Gastroesophageal sphincter (tissue), 3 donors: Measurements from ENCODE around the gene SLC66A2.

Source experiments
- EP300 ChIP-seq: sonication (generic); formaldehyde crosslinking; IDR thresholded peaks from one replicate; pipeline ENCODE4 v1.6.1; 2017; ENCODE audit warnings: antibody characterized with exemption, mild to moderate bottlenecking
- POLR2A ChIP-seq, 2 donors: fragments of 450-650 bp; IDR thresholded peaks; one replicate each; pipeline ENCODE4 v1.6.1; 2017; ENCODE audit warnings: antibody characterized with exemption in 2 of 2, mild to moderate bottlenecking in 2 of 2, moderate library complexity in 1 of 2
- TF ChIP-seq, protein P1 (sequence below), 4 experiments: fragments of 200-600 bp in 2 of 4; fragments of 450-650 bp in 2 of 4; sonication (generic) in 1 of 4; IDR thresholded peaks; one replicate each; pipeline ENCODE4 v1.5.1; 2017 to 2019; ENCODE audit warnings: antibody characterized with exemption in 4 of 4, mild to moderate bottlenecking in 2 of 4, moderate library complexity in 2 of 4

DNA sequence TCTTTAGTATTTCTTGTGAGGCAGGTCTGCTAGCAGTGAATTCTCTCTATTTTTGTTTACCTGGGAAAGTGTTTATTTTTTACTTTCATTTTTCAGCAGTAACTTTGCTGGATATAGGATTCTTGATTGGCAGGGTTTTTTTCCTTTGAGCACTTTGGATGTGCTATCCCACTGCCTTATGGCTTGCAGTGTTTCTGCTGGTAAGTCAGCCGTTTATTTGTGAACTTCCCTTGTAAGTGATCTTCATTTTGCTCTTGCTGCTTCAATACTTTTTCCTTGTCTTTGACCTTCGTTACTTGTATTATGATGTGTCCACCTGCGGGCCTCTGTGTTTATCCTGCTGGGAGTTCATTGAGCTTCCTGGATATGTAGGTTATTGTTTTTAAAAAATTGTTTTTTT lies 54.7 kb downstream of the SLC66A2 start:
- TF ChIP-seq POLR2A (IDR thresholded peaks at IDR 0.05) (no peak), EP300 (no peak)
- TF ChIP-seq, protein P1, sequence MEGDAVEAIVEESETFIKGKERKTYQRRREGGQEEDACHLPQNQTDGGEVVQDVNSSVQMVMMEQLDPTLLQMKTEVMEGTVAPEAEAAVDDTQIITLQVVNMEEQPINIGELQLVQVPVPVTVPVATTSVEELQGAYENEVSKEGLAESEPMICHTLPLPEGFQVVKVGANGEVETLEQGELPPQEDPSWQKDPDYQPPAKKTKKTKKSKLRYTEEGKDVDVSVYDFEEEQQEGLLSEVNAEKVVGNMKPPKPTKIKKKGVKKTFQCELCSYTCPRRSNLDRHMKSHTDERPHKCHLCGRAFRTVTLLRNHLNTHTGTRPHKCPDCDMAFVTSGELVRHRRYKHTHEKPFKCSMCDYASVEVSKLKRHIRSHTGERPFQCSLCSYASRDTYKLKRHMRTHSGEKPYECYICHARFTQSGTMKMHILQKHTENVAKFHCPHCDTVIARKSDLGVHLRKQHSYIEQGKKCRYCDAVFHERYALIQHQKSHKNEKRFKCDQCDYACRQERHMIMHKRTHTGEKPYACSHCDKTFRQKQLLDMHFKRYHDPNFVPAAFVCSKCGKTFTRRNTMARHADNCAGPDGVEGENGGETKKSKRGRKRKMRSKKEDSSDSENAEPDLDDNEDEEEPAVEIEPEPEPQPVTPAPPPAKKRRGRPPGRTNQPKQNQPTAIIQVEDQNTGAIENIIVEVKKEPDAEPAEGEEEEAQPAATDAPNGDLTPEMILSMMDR (IDR thresholded peaks at IDR 0.05): no peak
